Neuronal stem cell (in vitro differentiated cells): ENCODE results near the gene AEBP2.

Experiments used
- DNase-seq: peaks from one replicate; pipeline ENCODE4 v3.0.0-alpha.2; 2013; ENCODE audit warnings: low spot score
- H2AFZ ChIP-seq: one replicate; pipeline ENCODE4 v1.6.1; 2013; ENCODE audit warnings: mild to moderate bottlenecking, low read length, inconsistent platforms
- H2AK5ac ChIP-seq: 2 replicates; pipeline ENCODE4 v1.6.1; 2013; ENCODE audit warnings: low read depth, mild to moderate bottlenecking, inconsistent platforms, low read length, moderate library complexity, mixed read lengths
- H2BK120ac ChIP-seq: 2 replicates; pipeline ENCODE4 v1.6.1; 2013; ENCODE audit warnings: low read depth, mild to moderate bottlenecking, inconsistent platforms, low read length, moderate library complexity, mixed read lengths
- H2BK12ac ChIP-seq: one replicate; pipeline ENCODE4 v1.6.1; 2013; ENCODE audit warnings: low read length, inconsistent platforms
- H2BK15ac ChIP-seq: 2 replicates; pipeline ENCODE4 v1.6.1; 2013; ENCODE audit warnings: mild to moderate bottlenecking, low read length, inconsistent platforms, mixed read lengths
- H2BK5ac ChIP-seq: one replicate; pipeline ENCODE4 v1.6.1; 2013; ENCODE audit warnings: inconsistent platforms, mild to moderate bottlenecking, low read length, moderate library complexity
- H3K14ac ChIP-seq: one replicate; pipeline ENCODE4 v1.6.1; 2013; ENCODE audit warnings: low read length, inconsistent platforms
- H3K18ac ChIP-seq: 2 replicates; pipeline ENCODE4 v1.6.1; 2013; ENCODE audit warnings: low read length, inconsistent platforms
- H3K23ac ChIP-seq: 2 replicates; pipeline ENCODE4 v1.6.1; 2013; ENCODE audit warnings: low read depth, mild to moderate bottlenecking, mixed read lengths, low read length, inconsistent platforms; ENCODE audit not compliant: poor library complexity
- H3K27ac ChIP-seq: replicated peaks from 3 replicates; pipeline ENCODE4 v1.5.1; 2013; ENCODE audit warnings: low read length, inconsistent platforms
- H3K27me3 ChIP-seq, 3 experiments: 2 replicates each; pipeline ENCODE4 v1.6.1; 2013; ENCODE audit warnings: low read length in 3 of 3, mild to moderate bottlenecking in 2 of 3, inconsistent platforms in 1 of 3, low read depth in 1 of 3, mixed read lengths in 1 of 3, moderate library complexity in 1 of 3; ENCODE audit not compliant: control insufficient read depth in 3 of 3, insufficient read depth in 3 of 3
- H3K36me3 ChIP-seq, 2 donors: replicated peaks in 1 of 2; 2 replicates each; pipeline ENCODE4 v1.6.1; 2013; ENCODE audit warnings: low read length in 2 of 2; ENCODE audit not compliant: control insufficient read depth in 2 of 2, insufficient read depth in 2 of 2
- H3K4ac ChIP-seq: 2 replicates; pipeline ENCODE4 v1.6.1; 2013; ENCODE audit warnings: inconsistent platforms, mild to moderate bottlenecking, low read length, moderate library complexity
- H3K4me1 ChIP-seq, 2 donors: 1 replicate in 1 of 2; 2 replicates in 1 of 2; pipeline ENCODE4 v1.6.1; 2013; ENCODE audit warnings: low read length in 2 of 2, low read depth in 1 of 2; ENCODE audit not compliant: control insufficient read depth in 2 of 2, insufficient read depth in 1 of 2
- H3K4me2 ChIP-seq: one replicate; pipeline ENCODE4 v1.6.1; 2013; ENCODE audit warnings: mild to moderate bottlenecking, low read length, inconsistent platforms; ENCODE audit not compliant: insufficient read depth, poor library complexity, severe bottlenecking
- H3K4me3 ChIP-seq, 2 donors: 2 replicates each; pipeline ENCODE4 v1.5.1; 2013; ENCODE audit warnings: low read length in 2 of 2, mild to moderate bottlenecking in 2 of 2, inconsistent platforms in 1 of 2, moderate library complexity in 1 of 2
- H3K79me1 ChIP-seq: one replicate; pipeline ENCODE4 v1.6.1; 2013; ENCODE audit warnings: low read depth, mild to moderate bottlenecking, inconsistent platforms, low read length, moderate library complexity
- H3K9ac ChIP-seq: one replicate; pipeline ENCODE4 v1.6.1; 2013; ENCODE audit warnings: mild to moderate bottlenecking, low read depth, low read length, inconsistent platforms; ENCODE audit not compliant: poor library complexity
- H3K9me3 ChIP-seq, 2 donors: replicated peaks in 1 of 2; 2 replicates each; pipeline versions ENCODE3 to v1.6.1; 2013; ENCODE audit warnings: low read length in 2 of 2, mild to moderate bottlenecking in 2 of 2, inconsistent platforms in 1 of 2, low read depth in 1 of 2, mixed read lengths in 1 of 2, moderate library complexity in 1 of 2; ENCODE audit not compliant: control insufficient read depth in 2 of 2, insufficient read depth in 1 of 2
- H4K8ac ChIP-seq: one replicate; pipeline ENCODE4 v1.6.1; 2013; ENCODE audit warnings: low read depth, mild to moderate bottlenecking, inconsistent platforms, low read length, moderate library complexity
- H4K91ac ChIP-seq: one replicate; pipeline ENCODE4 v1.6.1; 2013; ENCODE audit warnings: low read length, low read depth, mild to moderate bottlenecking, inconsistent platforms; ENCODE audit not compliant: poor library complexity
- WGBS, 2 donors: extraction: QIAGEN DNeasy Blood & Tissue Kit; methylation state at CpG; one replicate each; pipeline ENCODE4 v1.1.7; 2013; ENCODE audit warnings: missing lambda C conversion rate in 2 of 2, mixed read lengths in 1 of 2; ENCODE audit not compliant: insufficient read length in 2 of 2, insufficient replicate concordance in 1 of 2; ENCODE audit errors: extremely low coverage in 2 of 2; 5-methylcytosine and 5-hydroxymethylcytosine counted together

AEBP2 gene

DNA sequence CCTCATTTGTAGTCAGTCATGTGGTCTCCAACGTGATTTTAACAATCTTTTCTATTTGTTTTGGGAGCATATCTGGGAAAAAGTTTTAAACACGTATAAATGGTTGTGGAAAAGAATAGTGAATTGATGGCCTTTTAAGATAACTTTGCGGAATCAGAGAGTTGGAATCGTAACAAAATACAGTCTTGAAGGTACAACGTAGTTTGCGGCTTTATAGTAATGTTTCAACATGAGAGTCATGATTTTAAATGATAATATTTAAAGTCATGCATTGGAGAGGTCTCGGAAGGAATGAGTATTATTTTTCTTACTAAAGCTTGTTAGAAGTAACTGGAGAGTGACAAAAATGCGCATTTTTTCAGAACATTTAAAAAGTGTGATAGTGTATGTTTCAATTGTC is 1.6 kb downstream of the AEBP2 start:
- peak overlapping the region; percentile 99 to 100 for H3K4me3 ChIP-seq
- H2AFZ ChIP-seq: peak overlapping the region; percentile 95
- H3K9ac ChIP-seq: no peak overlapping the region
- no peak overlapping the region for H3K23ac ChIP-seq
- no peak overlapping the region for H2BK12ac ChIP-seq
- no peak overlapping the region for H3K27ac ChIP-seq
- peaks cover 2 to 16% of the 10 kb centered on the region in 2 donors for H3K9me3 ChIP-seq
- peaks cover 5% of the 10 kb centered on the region for H3K79me1 ChIP-seq
- H3K14ac ChIP-seq: no peak overlapping the region
- no peak overlapping the region for H4K91ac ChIP-seq
- H3K4me1 ChIP-seq: peaks cover 0 to 2% of the 10 kb centered on the region in 2 donors
- no peak for DNase-seq
- H3K36me3 ChIP-seq: peaks cover 0 to 36% of the 10 kb centered on the region in 2 donors
- H3K4me2 ChIP-seq: no peak overlapping the region
- no peak overlapping the region for H2BK15ac ChIP-seq
- no peak overlapping the region for H2BK5ac ChIP-seq
- no peak overlapping the region for H3K4ac ChIP-seq
- H3K27me3 ChIP-seq: no peaks in the 10 kb centered on the region
- H4K8ac ChIP-seq: no peak overlapping the region
- no peak overlapping the region for H2BK120ac ChIP-seq
- no peak overlapping the region for H3K18ac ChIP-seq
- no peak overlapping the region for H2AK5ac ChIP-seq
- no CpG with 5 or more reads among the region's 8 CpGs for WGBS, 2 donors

DNA sequence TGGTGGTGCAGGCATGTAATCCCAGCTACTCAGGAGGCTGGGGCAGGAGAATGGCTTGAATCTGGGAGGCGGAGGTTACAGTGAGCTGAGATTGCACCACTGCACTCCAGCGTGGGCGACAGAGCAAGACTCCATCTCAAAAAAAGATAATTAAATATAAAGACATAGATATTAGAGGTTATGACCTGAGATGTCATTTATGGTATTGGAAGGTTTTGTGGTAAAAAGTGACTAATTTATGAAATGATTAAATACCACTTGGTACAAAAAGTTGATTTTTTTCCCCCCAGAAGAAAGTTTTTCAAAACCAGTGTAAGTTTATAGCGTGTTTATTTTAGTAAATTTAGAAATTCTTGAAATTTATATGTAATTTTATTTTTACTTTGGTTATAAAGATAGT is 4.3 kb downstream of the AEBP2 start:
- H2BK120ac ChIP-seq: no peak overlapping the region
- peaks cover 0 to 2% of the 10 kb centered on the region in 2 donors for H3K4me1 ChIP-seq
- H3K14ac ChIP-seq: no peak overlapping the region
- no peak overlapping the region for H3K9ac ChIP-seq
- WGBS, 2 donors: 100% methylated on average over 1 of the region's 4 CpGs; no CpG with 5 or more reads in 1 of the 2 donors
- H3K79me1 ChIP-seq: peaks cover 5% of the 10 kb centered on the region
- H2AFZ ChIP-seq: no peak overlapping the region
- H3K18ac ChIP-seq: no peak overlapping the region
- no peak overlapping the region for H2BK12ac ChIP-seq
- peaks cover 2 to 20% of the 10 kb centered on the region in 2 donors for H3K9me3 ChIP-seq
- H3K27me3 ChIP-seq: no peaks in the 10 kb centered on the region
- peaks cover 0 to 52% of the 10 kb centered on the region in 2 donors for H3K36me3 ChIP-seq
- no peak overlapping the region for H3K4ac ChIP-seq
- no peak for DNase-seq
- no peak overlapping the region for H3K27ac ChIP-seq
- H3K4me2 ChIP-seq: no peak overlapping the region
- no peak overlapping the region for H2BK5ac ChIP-seq
- H4K91ac ChIP-seq: no peak overlapping the region
- H2AK5ac ChIP-seq: no peak overlapping the region
- H3K23ac ChIP-seq: no peak overlapping the region
- H3K4me3 ChIP-seq: no peak overlapping the region
- H4K8ac ChIP-seq: no peak overlapping the region
- H2BK15ac ChIP-seq: no peak overlapping the region

DNA sequence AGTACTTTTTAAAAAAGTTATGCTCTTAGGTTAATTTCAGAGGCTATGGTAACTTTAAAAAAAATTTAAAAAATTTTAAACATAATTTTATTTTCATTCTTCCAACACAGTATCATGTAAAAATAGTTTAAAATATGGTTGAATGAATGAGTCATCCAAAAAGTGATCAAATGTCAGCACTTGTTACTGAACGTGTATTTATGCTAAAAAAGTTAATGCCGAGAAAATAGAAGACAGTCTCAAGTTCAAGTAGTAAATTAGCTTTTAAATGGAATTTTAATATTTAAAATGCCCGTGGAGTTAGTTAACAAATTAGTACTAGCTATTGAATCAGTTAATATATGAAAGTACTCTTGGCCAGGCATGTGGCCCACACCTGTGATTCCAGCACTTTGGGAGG is 4.8 kb downstream of the AEBP2 start:
- no CpG with 5 or more reads among the region's 3 CpGs for WGBS, 2 donors
- no peak overlapping the region for H2BK15ac ChIP-seq
- H2BK120ac ChIP-seq: no peak overlapping the region

DNA sequence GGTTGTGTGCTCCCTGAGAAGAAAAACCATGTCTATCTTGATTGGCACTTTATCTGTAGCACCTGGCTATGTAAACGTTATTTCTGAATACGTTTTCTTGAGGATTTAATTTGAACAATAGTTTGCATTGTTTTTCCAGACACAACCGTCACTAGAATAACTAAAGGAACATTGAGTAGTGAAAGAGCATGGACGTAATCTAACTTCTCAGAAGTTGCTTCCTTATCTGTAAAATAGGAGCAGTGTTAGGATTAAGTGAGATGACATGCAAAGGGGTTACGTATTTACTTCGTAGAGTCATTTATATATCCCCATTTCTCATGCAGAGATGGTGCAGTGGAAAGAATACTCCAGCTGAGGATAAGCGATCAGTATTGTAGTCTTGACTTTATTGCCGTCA is 8.1 kb downstream of the AEBP2 start:
- Histone ChIP-seq H2BK12ac (no peak overlapping the region), H3K4me1 (no peaks in the 10 kb centered on the region), H3K18ac (no peak overlapping the region), H2AK5ac (no peak overlapping the region), H2BK5ac (no peak overlapping the region), H3K79me1 (peaks cover 1% of the 10 kb centered on the region), H3K23ac (no peak overlapping the region), H3K9ac (no peak overlapping the region), H2AFZ (no peak overlapping the region), H3K4me3 (no peak overlapping the region), H3K9me3 (peaks cover 0 to 20% of the 10 kb centered on the region in 2 donors), H3K4me2 (no peak overlapping the region), H4K91ac (no peak overlapping the region), H3K14ac (no peak overlapping the region), H3K27me3 (no peaks in the 10 kb centered on the region), H4K8ac (no peak overlapping the region), H3K27ac (no peak overlapping the region), H3K36me3 (peaks cover 0 to 49% of the 10 kb centered on the region in 2 donors), H3K4ac (no peak overlapping the region), H2BK15ac (no peak overlapping the region), H2BK120ac (no peak overlapping the region)
- no CpG with 5 or more reads among the region's 8 CpGs for WGBS, 2 donors
- DNase-seq: no peak

More for the DNA sequence above, 4.8 kb downstream of the AEBP2 start:
- no peak overlapping the region for H3K14ac ChIP-seq
- H3K4me2 ChIP-seq: no peak overlapping the region
- H3K4me3 ChIP-seq: no peak overlapping the region
- no peak for DNase-seq
- H3K18ac ChIP-seq: no peak overlapping the region
- peaks cover 0 to 53% of the 10 kb centered on the region in 2 donors for H3K36me3 ChIP-seq
- no peak overlapping the region for H3K9ac ChIP-seq
- H3K4ac ChIP-seq: no peak overlapping the region
- no peak overlapping the region for H3K23ac ChIP-seq
- no peak overlapping the region for H2BK5ac ChIP-seq
- no peak overlapping the region for H4K8ac ChIP-seq
- H2BK12ac ChIP-seq: no peak overlapping the region
- no peak overlapping the region for H2AK5ac ChIP-seq
- no peaks in the 10 kb centered on the region for H3K27me3 ChIP-seq
- H3K27ac ChIP-seq: no peak overlapping the region
- peaks cover 0 to 20% of the 10 kb centered on the region in 2 donors for H3K9me3 ChIP-seq
- H3K79me1 ChIP-seq: peaks cover 5% of the 10 kb centered on the region
- H3K4me1 ChIP-seq: peaks cover 0 to 2% of the 10 kb centered on the region in 2 donors
- H4K91ac ChIP-seq: no peak overlapping the region
- H2AFZ ChIP-seq: no peak overlapping the region
